Measurements from ENCODE around the gene GDPGP1.
"Not testable (repeated sequence)": the region's sequence is repeated elsewhere in the genome, so short reads cannot be mapped to it uniquely, and the experiment has no call there.

GDPGP1 gene

DNA sequence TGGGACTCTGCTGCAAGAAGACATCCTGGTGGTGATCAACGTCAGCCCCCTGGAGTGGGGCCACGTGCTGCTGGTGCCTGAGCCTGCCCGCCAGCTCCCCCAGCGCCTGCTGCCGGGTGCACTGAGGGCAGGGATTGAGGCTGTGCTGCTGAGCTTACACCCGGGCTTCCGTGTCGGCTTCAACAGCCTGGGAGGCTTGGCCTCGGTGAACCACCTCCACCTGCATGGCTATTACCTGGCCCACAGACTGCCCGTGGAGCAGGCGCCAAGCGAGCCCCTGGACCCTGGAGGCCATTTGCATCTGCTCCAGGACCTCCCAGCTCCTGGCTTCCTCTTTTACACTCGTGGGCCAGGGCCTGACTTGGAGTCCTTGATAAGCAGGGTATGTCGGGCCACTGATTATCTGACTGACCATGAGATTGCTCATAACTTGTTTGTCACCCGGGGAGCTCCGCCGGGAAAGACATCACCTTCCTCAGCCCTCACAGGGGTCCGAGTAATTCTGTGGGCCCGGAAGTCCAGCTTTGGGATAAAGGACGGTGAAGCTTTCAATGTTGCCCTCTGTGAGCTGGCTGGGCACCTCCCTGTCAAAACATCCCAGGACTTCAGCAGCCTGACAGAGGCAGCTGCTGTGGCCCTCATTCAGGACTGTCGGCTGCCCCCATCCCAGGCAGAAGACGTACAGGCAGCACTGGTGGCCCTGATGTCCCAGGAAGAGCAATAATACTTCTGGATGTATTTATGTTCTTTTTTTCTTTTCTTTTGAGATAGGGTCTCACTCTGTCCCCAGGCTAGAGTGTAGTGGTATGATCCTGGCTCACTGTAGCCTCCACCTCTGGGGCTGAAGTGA is 7.6 kb downstream of the GDPGP1 start:
- DNase-seq, result no peak
- intact Hi-C loops (cut with DNase I), result no loop called here

GRCh38 chr15:90243943-90244639 is 10.1 kb downstream of the GDPGP1 start:
- no peak for DNase-seq
- intact Hi-C loops (cut with DNase I), result no loop called here

GRCh38 chr15:90248789-90249202 is 14.8 kb downstream of the GDPGP1 start:
- peak in 3 of 10 donors; percentile 43 to 88 (median 79) for DNase-seq
- intact Hi-C loops (cut with DNase I), result no loop called here

- intact Hi-C loops (cut with DNase I), result no loop called here
These were observed 15.3 kb downstream of the GDPGP1 start, which contains the start of gene TTLL13 for GRCh38 chr15:90249203-90249863. Gene TTLL13, plus strand, starts transcription at chr15:90249556. Its CDS starts 1,075 bp downstream, at chr15:90250631.

DNA sequence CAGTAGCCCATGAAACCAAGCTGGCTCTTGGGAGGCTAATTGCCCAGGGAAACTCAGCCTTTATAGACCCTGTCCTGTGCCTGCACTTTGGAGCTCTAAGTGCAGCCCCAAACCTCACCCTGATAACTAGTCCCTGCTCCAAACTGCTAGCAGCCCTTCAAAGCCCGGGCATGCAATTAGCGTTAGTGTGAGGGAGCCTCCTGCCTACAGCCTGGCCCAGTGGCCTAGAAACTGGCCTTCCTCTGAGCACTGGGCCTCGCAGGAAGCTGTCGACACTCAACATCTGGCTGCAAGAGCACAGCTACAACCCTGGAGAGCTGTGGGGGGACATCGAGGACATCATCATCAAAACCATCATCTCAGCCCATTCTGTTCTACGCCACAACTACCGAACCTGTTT is 23.8 kb downstream of the GDPGP1 start:
- intact Hi-C loops (cut with DNase I), result no loop called here

More at GRCh38 chr15:90249203-90249863, 15.3 kb downstream of the GDPGP1 start, which contains the start of gene TTLL13:
- DNase-seq, result peak; percentile 70 to 98 (median 90)

DNA sequence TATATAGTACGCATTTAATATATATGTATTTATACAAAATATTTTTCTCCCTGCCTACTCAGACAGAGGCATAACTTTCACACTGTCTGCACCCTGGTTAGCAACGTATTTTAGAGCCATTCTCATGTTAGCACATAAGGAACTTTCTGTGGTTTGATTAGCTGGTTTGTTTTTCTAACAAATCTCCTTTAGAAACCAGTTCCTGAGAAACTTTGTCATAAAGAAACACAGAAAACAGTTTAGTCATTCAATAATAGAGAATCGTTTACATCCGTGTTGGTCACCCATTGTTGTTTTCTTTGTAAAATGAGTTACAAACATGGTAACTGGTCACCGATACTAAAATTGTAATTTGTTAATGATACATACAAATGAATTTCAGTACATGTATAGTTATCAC is 25.5 kb downstream of the GDPGP1 start:
- intact Hi-C loops (cut with DNase I), result no loop called here
- DNase-seq, result no peak

More for the DNA sequence above, 23.8 kb downstream of the GDPGP1 start:
- peak in 1 of 10 donors; percentile 54 for DNase-seq

- DNase-seq; intact Hi-C loops (cut with DNase I): not testable (repeated sequence)
These were observed 26.7 kb downstream of the GDPGP1 start for GRCh38 chr15:90260731-90261130.

DNA sequence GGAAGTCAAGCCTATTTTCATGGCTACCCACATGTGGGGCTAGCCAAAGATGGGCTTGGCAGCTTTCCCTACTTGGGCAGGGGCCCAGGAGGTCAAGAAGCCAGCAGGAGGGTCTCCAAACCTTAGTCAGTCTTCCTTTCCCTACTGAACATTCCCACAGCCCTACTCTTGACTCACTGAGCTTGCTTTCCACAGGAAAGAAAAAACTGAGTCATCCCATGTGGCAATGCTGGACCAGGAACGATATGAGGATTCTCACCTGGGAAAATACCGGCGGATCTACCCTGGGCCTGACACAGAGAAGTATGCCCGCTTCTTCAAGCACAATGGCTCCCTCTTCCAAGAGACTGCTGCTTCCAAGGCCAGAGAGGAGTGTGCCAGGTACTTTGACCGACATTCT is 27.8 kb downstream of the GDPGP1 start:
- intact Hi-C loops (cut with DNase I), result no loop called here
- no peak for DNase-seq

GRCh38 chr15:90262426-90262825 is 28.4 kb downstream of the GDPGP1 start:
- intact Hi-C loops (cut with DNase I), result no loop called here
- no peak for DNase-seq

GRCh38 chr15:90264671-90265070 is 30.7 kb downstream of the GDPGP1 start:
- no peak for DNase-seq
- intact Hi-C loops (cut with DNase I), result loop anchor here (5.0 kb wide), 1 partner anchor 32 kb away; the partner anchor contains the start of genes CIB1 and GDPGP1

GRCh38 chr15:90265271-90266060 is 31.5 kb downstream of the GDPGP1 start, which contains the start of gene NGRN:
Gene NGRN, plus strand, starts transcription at chr15:90265672. Its CDS starts 41 bp downstream, at chr15:90265713.
- intact Hi-C loops (cut with DNase I), result loop anchor here (5.0 kb wide), 1 partner anchor 33 kb away; the partner anchor contains the start of genes CIB1 and GDPGP1
- peak; percentile 92 to 99 (median 95) for DNase-seq

GRCh38 chr15:90266061-90266431 is 32.0 kb downstream of the GDPGP1 start:
- peak in 2 of 10 donors; percentile 29 to 89 for DNase-seq
- intact Hi-C loops (cut with DNase I), result loop anchor here (5.0 kb wide), 1 partner anchor 34 kb away; the partner anchor contains the start of genes CIB1 and GDPGP1

DNA sequence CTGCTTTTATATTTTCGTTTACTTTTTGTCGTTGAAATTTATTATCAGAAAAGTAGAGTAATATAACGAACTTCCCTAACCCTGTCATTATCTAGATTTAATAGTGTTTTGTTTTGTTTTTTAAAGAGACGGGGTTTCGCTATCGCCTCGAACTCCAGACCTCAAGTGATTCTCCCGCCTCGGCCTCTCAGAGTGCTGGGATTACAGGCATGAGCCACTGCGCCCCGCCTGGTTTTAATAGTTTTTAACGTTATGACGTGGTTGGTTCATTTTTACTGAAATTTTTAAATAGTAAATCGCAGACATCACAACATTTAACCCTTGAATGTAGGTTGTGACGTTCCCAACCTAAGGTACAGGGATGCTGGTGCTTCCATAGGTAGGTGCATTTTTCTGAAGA is 32.5 kb downstream of the GDPGP1 start:
- no peak for DNase-seq
- intact Hi-C loops (cut with DNase I), result loop anchor here (5.0 kb wide), 1 partner anchor 34 kb away; the partner anchor contains the start of genes CIB1 and GDPGP1

DNA sequence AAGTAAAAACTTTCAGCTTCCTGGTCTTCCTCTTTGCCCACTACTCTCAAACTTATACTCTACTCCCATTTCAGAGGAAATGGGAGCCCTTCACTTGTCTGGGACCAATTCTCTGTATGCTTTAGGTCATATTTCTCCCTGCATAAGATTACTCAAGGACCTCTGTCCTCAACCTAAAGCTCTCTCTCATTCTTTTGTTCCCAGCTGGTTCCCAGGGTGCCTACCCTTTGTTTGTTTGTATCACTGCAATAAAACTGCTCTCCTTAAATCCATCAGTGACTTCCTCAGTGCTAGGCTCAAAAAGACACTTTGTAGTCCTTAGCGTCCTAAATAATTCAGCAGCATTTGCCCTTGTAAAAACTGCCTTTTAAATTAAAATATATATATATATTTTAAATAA is 34.4 kb downstream of the GDPGP1 start:
- no peak for DNase-seq
- intact Hi-C loops (cut with DNase I), result loop anchor here (5.0 kb wide), 1 partner anchor 36 kb away; the partner anchor contains the start of genes CIB1 and GDPGP1

DNA sequence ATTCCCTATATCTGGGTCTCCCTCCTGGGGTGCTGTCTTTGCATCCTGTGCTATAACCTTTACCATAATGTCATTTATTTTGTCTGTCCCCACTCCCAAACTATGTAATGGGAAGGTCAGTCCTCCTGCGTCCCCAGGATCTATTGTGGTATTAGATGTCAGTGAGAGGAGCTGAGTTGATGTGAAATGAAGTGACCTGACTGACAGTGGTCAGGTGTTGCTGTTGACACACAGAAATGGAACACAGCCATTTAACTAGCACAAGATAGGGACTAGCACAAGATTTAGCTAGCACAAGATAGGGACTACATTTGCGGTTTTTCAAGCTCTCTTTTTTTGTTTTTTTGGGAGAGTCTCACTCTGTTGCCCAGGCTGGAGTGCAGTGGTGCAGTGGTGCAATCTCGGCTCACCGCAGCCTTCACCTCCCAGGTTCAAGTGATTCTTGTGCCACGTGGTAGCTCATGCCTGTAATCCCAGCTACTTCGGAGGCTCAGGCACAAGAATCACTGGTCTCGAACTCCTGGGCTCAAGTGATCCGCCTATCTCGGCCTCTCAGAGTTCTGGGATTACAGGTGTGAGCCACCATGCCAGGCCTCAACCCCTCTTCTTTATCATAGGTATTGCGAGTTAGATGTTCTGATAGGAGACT is 36.6 kb downstream of the GDPGP1 start:
- intact Hi-C loops (cut with DNase I), result no loop called here
- no peak for DNase-seq

DNA sequence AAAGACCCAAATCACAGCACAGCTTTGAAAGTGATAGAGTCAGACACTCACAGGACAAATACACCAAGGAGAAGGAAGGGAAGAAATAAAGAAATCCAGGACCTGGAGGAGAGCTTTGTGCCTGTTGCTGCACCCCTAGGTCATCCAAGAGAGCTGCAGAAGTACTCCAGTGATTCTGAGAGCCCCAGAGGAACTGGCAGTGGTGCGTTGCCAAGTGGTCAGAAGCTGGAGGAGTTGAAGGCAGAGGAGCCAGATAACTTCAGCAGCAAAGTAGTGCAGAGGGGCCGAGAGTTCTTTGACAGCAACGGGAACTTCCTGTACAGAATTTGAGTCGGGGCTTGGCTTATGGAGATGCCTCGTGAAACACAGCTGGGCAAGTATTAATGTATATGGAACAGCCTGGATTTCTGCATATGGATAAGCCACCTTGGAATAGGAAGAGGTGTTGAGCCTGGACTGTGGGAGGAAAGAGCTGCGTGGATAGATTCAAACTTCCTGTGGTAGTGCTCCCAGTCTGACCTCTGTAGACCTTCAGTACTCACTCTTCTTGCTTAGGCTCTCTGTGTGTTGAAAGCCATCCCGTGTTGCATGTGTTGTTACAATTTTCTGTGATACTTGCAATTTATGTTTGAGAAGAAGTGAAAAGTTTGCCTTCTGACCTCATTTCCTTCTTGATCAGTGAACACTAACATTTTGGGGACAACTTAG is 37.6 kb downstream of the GDPGP1 start:
- DNase-seq, result no peak
- intact Hi-C loops (cut with DNase I), result no loop called here

DNA sequence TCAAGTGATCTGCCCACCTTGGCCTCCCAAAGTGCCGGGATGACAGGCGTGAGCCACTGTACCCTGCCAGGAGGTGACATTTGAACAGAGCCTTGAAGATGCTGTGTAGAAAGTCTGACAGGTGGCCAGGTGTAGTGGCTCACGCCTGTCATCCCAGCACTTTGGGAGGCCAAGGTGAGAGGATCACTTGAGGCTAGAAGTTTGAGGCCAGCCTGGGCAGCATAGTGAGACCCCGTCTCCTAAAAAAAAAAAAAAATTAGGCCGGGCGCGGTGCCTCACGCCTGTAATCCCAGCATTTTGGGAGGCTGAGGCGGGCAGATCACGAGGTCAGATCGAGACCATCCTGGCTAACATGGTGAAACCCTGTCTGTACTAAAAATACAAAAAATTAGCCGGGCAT is 44.5 kb downstream of the GDPGP1 start:
- DNase-seq; intact Hi-C loops (cut with DNase I): not testable (repeated sequence)

DNA sequence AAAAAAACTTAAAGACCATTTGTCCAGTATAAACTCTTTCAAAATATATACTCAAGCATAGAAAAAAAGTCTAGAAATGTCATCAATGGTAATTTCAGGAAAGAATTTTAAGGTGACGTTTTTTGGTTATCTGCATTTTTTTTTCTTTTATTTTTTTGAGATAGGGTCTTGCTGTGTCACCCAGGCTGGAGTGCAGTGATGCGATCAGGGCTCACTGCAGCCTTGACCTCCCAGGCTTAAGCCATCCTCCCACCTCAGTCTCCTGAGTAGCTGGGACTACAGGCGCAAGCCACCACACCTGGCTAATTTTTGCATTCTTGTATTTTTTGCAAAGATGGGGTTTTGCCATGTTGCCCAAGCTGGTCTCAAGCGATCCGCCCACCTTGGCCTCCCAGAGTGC is 46.7 kb downstream of the GDPGP1 start:
- intact Hi-C loops (cut with DNase I); DNase-seq: not testable (repeated sequence)

All from posterior cingulate gyrus (tissue), 11 donors.